Jurkat, Clone E6-1 (cell line): ENCODE data around the gene ACHE.
A peak's percentile ranks its signal among the peaks of the same experiment; 100 is the strongest.

Source experiments
- DNase-seq: peaks from one replicate; pipeline ENCODE4 v3.0.0-alpha.2; 2011; ENCODE audit warnings: low read depth, low spot score
- H3K4me3 ChIP-seq: 2 replicates; pipeline ENCODE4 v1.5.1; 2011; ENCODE audit warnings: mild to moderate bottlenecking, low read length, control low read depth, moderate library complexity

The ACHE gene

DNA sequence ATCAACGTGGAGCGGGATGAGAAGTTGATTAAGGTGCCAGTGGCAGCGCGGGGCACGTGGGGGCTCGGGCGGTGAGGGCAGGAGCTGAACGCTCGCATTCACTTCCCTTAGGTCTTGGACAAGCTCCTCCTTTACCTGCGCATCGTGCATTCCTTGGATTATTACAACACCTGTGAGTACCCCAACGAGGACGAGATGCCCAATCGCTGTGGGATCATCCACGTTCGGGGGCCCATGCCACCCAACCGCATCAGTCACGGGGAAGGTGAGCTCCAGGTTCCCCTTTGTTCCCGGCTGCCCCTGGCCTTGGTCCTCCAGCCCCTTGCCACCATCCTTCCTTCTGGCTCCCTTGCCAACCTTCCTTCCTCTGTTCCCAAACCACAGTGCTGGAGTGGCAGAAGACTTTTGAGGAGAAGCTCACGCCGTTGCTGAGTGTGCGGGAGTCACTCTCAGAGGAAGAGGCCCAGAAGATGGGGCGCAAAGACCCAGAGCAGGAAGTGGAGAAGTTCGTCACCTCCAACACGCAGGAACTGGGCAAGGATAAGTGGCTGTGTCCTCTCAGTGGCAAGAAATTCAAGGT lies 8.7 kb downstream of the ACHE start:
- peak overlapping the region; percentile 11 for H3K4me3 ChIP-seq
- DNase-seq = no peak

DNA sequence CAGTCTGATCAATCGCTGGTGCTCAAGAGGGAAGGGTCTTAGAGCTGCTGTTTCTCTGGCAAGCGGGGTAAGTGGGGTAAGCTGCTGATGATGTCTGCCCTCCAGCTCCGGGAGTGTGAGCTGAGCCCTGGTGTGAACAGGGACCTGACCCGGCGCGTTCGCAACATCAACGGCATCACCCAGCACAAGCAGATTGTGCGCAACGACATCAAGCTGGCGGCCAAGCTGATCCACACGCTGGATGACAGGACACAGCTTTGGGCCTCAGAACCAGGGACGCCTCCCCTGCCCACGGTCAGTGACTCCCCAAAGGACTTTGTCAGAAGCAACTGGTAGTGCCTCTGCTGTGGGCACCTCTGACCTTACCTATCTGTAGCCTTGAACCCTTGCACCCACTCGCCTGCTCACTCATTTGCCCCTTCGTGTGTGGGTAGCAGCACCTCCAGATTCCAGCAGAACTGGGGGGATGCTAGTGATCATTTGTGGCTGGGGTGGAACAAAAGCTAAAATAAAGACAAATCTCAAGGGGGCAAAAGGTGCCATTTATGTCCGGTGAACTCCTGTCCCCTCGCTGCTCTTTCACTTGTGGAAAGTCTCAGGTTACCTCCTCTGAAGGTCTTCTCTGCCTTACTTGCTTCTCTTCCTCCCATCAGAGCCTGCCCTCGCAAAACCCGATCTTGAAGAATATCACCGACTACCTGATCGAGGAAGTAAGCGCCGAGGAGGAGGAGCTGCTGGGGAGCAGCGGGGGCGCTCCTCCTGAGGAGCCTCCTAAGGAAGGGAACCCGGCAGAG lies 9.3 kb downstream of the ACHE start:
- no peak for DNase-seq
- no peak overlapping the region for H3K4me3 ChIP-seq

DNA sequence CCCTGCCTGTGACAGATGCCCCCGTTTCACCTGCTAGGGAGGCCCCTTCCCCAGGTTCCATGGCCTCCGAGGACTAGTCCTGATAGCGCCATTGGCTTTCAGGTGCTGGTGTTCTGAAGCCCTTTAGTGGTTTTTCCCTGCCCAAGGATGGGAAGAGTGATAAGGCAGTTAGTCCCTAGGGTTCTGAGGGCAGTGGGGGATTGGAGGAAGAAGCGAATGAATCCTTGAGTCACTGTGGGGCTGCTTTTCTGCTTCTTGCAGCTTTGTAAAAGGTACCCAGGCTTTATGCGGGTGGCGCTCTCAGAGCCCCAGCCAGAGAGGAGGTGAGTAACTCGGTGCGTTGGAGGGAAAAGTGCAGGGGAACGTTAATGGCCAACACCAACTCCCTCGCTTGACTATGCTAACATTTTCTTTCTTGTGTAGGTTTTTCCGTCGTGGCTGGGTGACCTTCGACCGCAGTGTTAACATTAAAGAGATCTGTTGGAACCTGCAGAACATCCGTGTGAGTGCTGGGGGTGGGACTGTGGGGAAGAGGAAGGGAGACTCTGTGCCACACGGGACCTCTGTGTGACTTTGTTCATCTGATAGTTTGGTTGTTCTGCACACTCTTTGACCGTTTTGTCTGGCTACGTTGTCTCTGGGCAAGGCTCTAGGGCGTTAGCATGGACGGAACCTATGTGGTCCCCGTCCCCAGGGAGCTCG lies 10.1 kb downstream of the ACHE start:
- no peak overlapping the region for H3K4me3 ChIP-seq
- no peak for DNase-seq

DNA sequence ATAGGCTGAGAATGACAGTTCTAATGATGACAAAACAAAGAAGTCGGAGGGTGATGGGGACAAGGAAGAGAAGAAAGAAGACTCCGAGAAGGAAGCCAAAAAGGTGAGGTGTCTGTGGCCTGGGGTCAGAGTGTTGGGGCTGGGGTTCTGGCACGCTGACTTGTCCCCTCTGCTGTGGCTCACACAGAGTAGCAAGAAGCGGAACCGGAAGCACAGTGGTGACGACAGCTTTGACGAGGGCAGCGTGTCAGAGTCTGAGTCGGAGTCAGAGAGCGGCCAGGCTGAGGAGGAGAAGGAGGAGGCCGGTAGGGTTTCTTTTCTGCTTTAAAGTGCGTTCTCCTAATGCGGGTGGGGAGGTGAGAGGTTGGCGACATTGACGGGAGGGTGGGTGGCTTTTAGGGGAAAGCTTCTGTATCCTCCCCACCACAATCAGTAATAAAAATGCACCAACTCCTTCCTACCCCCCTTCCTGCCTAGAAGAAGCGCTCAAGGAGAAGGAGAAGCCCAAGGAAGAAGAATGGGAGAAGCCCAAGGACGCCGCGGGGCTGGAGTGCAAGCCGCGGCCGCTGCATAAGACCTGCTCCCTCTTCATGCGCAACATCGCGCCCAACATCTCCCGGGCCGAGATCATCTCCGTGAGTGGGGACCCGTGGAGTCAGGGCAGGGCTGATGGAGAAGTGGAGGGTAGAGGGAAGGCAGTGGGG lies 10.8 kb downstream of the ACHE start:
- H3K4me3 ChIP-seq = no peak overlapping the region
- no peak for DNase-seq

DNA sequence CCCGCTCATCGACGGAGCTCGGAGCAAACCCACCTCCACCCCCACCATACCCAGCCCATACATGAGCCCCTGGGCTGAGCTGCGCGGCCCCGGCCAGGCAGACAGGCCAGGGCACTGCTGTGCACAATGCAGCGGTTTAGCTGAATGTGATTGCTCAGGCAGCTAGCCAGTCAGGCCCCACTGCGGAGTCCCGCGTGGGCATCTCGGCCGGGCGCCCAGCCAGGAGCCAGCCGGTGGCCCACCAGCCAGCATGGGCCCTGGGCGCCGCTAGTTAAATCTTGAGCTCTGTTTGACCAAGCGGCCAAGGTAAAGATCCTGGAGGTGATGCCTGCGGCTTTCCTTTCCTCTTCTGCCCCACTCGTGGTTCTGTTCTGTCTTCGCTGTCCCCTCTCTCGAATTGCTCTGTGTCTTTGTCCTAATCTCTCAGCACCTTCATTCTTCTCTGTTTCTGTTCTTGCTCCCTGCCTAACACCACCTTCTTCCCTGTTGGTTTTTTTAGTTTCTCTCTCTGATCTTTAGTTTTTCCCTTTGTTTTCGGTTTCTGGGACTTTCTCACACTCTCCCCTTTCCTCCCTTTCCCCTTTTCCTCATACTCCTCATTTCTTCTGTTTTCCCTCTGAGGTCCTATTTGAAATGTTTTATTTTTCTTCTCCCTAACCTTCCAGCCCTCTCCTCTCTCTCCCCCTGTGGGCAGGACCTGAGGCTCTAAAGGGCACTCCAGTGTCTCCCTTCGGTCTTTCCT lies 12.7 kb downstream of the ACHE start:
- H3K4me3 ChIP-seq = no peak overlapping the region
- DNase-seq = no peak

DNA sequence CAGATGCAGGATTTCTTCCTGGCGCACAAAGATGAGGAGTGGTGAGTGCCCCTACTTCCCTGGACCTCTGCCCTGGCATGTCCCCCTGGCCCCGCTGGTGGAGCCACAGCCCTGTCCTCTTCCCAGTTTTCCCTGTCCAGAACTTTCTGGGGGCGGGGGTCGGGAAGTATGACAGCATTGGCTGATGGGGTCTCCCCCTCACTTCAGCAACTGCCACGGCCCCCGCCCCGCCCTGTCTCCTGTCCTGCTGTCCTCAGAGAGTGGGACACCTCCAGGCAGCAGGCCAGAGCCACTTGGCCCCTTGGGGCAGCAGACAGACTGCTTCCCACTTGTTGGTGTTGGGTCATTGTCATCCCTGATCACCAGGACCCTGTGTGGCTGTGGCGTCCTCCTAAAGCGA lies 13.5 kb downstream of the ACHE start:
- H3K4me3 ChIP-seq = no peak overlapping the region
- DNase-seq = no peak

DNA sequence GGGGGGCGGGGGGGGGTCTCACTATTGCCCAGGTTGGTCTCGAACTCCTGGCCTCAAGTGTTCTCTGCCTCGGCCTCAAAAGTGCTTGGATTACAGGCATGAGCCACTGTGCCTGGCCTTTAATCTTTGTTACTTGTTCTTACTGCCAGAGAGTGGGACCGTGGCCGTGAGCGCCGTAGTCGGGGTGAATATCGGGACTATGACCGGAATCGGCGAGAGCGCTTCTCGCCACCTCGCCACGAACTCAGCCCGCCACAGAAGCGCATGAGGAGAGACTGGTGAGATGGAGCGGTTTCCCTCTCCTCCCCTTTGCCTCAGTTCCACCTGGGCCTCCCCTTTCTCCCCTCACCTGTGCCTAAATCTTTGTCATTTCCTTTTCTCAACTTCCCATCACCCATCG lies 14.6 kb downstream of the ACHE start:
- no peak overlapping the region for H3K4me3 ChIP-seq
- DNase-seq = no peak

DNA sequence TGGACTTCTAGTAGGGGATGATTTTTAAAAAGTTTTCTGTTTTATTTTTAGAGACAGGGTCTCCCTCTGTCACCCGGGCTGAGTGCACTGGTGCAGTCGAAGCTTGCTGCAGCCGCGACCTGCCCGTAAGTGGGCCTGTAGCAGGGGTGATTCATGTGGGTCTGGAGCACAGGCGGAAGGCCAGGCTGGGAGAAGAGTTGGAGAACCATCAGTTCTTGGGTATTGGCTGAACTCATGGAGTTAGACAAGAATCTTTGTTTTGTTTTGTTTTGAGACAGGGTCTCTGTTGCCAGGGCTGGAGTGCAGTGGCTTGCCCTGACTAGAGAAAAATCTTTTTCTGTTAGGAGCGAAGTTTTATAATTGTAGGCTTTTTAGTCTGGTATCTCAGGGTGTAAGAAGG lies 15.0 kb downstream of the ACHE start:
- DNase-seq = no peak

DNA sequence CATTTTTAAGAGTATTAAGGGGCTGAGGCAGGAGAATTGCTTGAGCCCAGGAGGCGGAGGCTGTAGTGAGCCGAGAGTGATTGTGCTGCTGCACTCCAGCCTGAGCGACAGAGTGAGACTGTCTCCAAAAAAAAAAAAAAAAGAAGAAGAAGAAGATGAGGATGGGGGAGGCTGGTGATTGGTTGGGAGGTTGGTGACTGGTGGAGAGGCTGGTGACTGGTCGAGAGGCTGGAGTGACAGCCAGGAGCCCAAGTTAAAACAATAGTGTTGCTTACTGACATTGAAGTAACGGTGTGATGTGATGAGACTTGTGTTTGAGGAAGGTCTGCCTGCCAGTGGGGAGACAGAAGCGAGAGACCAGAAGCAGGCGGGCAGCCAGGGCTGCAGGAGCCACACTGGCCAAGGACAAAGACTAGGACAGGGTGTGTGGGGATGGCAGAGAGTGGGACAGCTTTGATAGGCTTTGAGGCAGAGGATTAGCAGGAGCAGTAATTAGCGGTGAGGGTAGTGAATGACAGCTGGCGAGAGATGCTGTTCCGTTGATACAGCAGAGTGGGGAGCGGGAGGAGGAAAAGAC lies 15.9 kb downstream of the ACHE start:
- DNase-seq = no peak

More for the DNA sequence above, 15.0 kb downstream of the ACHE start:
- H3K4me3 ChIP-seq = no peak overlapping the region

DNA sequence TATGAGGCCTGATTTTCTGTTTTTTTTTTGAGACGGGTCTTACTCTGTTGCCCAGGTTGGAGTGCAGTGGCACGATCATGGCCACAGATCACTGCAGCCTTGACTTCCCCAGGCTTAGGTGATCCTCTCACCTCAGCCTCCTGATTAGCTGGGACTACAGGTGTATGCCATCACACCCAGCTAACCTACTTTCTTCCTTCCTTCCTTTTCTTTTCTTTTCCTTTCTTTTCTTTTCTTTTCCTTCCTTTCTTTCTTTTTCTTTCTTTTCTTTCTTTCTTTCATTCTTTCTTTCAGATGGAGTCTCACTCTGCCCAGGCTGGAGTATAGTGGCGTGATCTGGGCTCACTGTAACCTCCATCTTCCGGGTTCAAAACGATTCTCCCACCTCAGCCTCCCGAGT lies 17.0 kb downstream of the ACHE start:
- H3K4me3 ChIP-seq = no peak overlapping the region
- DNase-seq = no peak

More for the DNA sequence above, 15.9 kb downstream of the ACHE start:
- no peak overlapping the region for H3K4me3 ChIP-seq

DNA sequence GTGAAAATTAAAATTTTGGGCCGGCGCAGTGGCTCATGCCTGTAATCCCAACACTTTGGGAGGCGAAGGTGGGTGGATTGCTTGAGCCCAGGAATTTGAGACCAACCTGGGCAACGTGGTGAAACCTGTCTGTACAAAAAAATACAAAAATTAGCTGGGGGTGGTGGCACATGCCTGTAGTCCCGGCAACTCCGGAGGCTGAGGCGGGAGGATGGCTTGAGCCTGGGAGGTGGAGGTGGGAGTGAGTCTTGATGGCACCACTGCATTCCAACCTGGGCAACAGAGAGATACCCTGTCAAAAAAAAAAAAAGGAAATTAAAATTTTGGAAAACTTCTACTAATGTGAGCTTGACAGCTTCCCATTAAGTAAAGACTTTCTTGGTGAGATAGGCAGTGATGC lies 17.7 kb downstream of the ACHE start:
- H3K4me3 ChIP-seq = no peak overlapping the region

DNA sequence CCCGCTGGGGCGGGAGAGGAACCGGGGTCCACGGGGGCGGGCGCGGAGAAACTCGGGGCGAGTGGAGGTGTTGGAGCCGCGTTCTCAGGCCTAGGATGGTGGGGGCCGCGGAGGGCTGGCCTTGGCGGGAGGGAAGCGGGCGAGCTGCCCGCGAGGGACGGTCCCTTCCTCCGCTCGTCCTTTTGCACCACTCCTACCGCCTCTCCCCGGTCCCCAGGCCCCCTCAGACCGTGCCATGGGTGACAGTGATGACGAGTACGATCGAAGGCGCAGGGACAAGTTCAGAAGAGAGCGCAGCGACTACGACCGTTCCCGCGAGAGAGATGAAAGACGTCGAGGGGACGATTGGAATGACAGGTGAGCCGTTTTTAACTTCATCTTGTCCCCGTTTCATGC lies 20.3 kb downstream of the ACHE start:
- peak overlapping the region; percentile 97 for H3K4me3 ChIP-seq

More for the DNA sequence above, 17.7 kb downstream of the ACHE start:
- DNase-seq = no peak

DNA sequence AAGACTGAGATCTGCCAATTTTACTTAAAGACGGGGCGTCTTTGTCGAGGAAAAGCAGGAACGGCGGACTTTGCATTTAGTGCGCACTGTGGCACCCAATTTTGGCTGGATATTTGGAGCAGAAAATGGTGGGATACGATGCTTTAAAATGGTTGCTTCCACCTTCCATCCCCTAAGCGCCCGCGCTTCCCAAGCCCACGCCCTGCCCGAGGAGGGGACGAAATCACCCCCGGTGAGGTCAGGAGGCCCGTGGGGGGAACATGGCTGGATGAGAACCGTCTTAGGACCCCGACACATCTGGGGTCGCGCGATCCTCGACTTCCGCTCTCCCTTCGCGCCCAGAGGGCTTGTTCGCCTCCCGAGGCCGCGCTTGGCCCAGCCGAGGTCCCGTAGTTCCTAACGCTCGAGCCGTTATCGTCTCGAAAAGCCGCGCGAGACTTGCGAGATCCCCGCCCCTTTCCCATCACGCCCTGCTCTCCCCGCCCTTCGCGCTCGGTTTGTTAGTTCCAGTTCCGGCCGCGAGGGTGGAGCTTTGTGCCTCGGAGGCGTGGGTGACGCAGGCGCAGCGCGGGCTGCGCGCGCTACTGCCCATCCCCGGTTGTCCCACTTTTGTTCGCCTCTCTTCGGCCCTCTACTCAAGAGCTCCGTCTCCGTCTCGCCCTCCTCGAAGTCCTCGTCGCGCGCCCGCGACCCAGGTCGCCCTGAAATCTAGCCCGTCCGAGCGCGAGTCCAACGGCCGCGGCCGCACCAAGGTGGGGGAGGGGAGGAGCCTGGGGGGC lies 20.9 kb downstream of the ACHE start, which contains the start of gene SRRT:
SRRT (plus strand) TSS at position 527 of the 779 bp plus-strand sequence. CDS start 488 bp downstream, outside the sequence.
- H3K4me3 ChIP-seq = peak within 1 kb of the TSS; percentile 97
- peak; percentile 98 for DNase-seq

More for the DNA sequence above, 20.3 kb downstream of the ACHE start:
- DNase-seq = no peak

DNA sequence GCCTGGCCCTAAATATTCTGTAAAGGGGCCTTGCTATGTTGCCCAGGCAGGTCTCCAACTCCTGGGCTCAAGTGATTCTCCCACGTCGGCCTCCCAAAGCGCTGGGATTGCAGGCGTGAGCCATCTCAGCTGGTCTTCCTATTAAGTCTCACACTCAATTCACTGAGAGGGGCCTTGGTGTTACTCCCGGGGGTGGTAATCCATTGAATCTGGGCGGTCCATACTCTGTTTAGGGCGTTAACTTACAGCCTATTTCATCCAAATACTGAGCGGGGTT lies 21.4 kb downstream of the ACHE start:
- DNase-seq = no peak
- H3K4me3 ChIP-seq = peak overlapping the region; percentile 97

DNA sequence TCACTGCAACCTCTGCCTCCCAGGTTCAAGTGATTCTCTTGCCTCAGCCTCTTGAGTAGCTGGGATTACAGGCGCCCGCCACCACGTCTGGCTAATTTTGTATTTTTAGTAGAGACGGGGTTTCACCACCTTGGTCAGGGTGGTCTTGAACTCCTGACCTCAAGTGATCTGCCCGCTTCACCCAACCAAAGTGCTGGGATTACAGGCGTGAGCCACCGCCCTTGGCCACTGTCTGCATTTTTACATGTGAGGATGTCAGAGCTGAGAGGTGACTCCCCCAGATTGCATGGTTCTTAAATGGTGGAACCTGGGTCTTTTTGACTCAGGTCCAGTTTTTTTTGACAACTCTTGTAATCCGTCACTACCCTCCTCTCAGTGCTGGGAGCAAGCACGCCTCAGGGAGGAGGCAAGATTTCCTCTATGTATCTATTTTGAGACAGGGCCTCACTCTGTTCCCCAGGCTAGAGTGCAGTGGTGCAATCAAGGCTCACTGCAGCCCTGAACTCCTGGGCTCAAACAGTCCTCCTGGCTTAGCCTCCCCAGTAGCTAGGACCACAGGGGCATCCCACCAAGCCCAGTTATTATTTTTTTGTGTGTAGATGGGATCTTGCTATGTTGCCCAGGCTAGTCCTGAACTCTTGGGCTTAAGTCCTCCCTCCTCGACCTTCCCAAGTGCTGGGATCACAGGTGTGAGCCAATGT lies 21.9 kb downstream of the ACHE start:
- peak overlapping the region; percentile 97 for H3K4me3 ChIP-seq
- DNase-seq = no peak

DNA sequence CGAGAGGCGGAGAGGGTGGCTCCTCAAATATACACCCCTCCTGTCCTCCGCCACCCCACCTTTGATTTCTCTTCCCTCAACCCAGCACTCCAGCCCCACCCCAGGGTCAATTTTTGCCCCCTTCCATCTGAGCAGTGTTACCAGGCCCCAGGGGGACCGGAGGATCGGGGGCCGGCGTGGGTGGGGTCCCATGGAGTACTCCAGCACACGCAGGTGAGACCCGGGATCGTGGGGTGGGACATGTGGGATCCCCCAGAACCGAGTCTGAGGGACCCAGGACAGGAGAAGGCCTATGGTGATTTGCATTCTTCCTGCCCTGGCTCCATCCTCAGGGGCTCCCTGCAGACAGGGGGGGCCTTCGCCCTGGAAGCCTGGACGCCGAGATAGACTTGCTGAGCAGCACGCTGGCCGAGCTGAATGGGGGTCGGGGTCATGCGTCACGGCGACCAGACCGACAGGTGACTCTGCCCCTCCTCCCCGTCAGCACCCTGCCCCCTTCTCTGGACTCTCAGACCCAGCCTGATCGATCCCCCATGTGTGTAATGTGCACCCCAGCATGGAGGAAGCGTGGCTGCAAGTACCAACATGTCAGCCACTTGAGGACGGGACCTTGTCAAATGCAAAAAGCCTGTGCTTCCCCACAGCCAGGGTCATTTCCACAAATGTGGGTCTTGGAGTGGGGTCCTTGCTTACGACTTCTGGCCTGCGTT lies 27.8 kb downstream of the ACHE start:
- no peak overlapping the region for H3K4me3 ChIP-seq
- DNase-seq = no peak
